ENCODE data around the gene DNAJB14.
"Not testable (repeated sequence)": the region's sequence is repeated elsewhere in the genome, so short reads cannot be mapped to it uniquely, and the experiment has no call there.

DNA sequence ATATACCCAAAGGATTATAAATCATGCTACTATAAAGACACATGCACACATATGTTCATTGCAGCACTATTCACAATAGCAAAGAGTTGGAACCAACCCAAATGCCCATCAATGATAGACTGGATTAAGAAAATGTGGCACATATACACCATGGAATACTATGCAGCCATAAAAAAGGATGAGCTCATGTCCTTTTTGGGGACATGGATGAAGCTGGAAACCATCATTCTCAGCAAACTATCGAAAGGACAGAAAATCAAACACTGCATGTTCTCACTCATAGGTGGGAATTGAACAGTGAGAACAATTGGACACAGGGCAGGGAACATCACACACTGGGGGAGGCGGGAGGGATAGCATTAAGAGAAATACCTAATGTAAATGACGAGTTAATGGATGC is 11.8 kb upstream of the DNAJB14 start:
- TF ChIP-seq, protein P1, sequence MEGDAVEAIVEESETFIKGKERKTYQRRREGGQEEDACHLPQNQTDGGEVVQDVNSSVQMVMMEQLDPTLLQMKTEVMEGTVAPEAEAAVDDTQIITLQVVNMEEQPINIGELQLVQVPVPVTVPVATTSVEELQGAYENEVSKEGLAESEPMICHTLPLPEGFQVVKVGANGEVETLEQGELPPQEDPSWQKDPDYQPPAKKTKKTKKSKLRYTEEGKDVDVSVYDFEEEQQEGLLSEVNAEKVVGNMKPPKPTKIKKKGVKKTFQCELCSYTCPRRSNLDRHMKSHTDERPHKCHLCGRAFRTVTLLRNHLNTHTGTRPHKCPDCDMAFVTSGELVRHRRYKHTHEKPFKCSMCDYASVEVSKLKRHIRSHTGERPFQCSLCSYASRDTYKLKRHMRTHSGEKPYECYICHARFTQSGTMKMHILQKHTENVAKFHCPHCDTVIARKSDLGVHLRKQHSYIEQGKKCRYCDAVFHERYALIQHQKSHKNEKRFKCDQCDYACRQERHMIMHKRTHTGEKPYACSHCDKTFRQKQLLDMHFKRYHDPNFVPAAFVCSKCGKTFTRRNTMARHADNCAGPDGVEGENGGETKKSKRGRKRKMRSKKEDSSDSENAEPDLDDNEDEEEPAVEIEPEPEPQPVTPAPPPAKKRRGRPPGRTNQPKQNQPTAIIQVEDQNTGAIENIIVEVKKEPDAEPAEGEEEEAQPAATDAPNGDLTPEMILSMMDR (IDR thresholded peaks at IDR 0.05), result not testable (repeated sequence)
- not testable (repeated sequence) for TF ChIP-seq EP300 (IDR thresholded peaks at IDR 0.05)

All from upper lobe of left lung (tissue), 4 donors.